ENCODE measurements around the gene WFIKKN2.

GRCh38 chr17:50865060-50865867, 29.9 kb downstream of the WFIKKN2 start:
- TF ChIP-seq, protein P1, sequence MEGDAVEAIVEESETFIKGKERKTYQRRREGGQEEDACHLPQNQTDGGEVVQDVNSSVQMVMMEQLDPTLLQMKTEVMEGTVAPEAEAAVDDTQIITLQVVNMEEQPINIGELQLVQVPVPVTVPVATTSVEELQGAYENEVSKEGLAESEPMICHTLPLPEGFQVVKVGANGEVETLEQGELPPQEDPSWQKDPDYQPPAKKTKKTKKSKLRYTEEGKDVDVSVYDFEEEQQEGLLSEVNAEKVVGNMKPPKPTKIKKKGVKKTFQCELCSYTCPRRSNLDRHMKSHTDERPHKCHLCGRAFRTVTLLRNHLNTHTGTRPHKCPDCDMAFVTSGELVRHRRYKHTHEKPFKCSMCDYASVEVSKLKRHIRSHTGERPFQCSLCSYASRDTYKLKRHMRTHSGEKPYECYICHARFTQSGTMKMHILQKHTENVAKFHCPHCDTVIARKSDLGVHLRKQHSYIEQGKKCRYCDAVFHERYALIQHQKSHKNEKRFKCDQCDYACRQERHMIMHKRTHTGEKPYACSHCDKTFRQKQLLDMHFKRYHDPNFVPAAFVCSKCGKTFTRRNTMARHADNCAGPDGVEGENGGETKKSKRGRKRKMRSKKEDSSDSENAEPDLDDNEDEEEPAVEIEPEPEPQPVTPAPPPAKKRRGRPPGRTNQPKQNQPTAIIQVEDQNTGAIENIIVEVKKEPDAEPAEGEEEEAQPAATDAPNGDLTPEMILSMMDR (conservative IDR thresholded peaks at IDR 0.05; ENCODE audit: low read depth, low read length): no peak
- TF ChIP-seq EZH2 (IDR thresholded peaks at IDR 0.05; ENCODE audit: low read length, unreplicated experiment) (no peak), EZH2phosphoT487 (IDR thresholded peaks at IDR 0.05; ENCODE audit: borderline replicate concordance, low read length) (no peak)

Data from PC-3 (cell line).